B cell (primary cell): Measurements from ENCODE around the gene NUBP2.

Experiments used
- EZH2 ChIP-seq: IDR thresholded peaks from 2 replicates; pipeline ENCODE4 v1.6.1; 2012; ENCODE audit warnings: borderline replicate concordance, low read depth, mild to moderate bottlenecking, moderate library complexity, low read length; ENCODE audit not compliant: insufficient read depth, poor library complexity, severe bottlenecking
- TF ChIP-seq, protein P1 (sequence below): fragments of 200-600 bp; IDR thresholded peaks from one replicate; pipeline ENCODE4 v1.8.0; 2022; ENCODE audit warnings: antibody characterized with exemption, mild to moderate bottlenecking

DNA sequence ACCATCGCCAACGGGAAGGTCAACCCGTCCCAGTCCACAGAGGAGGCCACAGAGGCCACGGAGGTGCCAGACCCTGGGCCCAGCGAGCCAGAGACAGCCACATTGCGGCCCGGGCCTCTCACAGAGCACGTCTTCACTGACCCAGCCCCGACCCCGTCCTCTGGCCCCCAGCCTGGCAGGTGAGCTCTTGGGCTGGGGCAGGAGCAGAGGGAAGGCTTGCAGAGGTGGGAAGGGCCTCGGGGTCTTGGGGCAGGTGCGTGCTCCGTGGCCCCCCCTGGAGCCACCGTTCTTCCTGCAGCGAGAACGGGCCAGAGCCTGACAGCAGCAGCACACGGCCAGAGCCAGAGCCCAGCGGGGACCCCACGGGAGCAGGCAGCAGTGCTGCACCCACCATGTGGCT, 16.5 kb upstream of the NUBP2 start:
- no peak for TF ChIP-seq EZH2
- TF ChIP-seq, protein P1, sequence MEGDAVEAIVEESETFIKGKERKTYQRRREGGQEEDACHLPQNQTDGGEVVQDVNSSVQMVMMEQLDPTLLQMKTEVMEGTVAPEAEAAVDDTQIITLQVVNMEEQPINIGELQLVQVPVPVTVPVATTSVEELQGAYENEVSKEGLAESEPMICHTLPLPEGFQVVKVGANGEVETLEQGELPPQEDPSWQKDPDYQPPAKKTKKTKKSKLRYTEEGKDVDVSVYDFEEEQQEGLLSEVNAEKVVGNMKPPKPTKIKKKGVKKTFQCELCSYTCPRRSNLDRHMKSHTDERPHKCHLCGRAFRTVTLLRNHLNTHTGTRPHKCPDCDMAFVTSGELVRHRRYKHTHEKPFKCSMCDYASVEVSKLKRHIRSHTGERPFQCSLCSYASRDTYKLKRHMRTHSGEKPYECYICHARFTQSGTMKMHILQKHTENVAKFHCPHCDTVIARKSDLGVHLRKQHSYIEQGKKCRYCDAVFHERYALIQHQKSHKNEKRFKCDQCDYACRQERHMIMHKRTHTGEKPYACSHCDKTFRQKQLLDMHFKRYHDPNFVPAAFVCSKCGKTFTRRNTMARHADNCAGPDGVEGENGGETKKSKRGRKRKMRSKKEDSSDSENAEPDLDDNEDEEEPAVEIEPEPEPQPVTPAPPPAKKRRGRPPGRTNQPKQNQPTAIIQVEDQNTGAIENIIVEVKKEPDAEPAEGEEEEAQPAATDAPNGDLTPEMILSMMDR, result no peak
